ENCODE results near the gene OCIAD2. TPM values are rescaled to one million over a fixed set of nuclear protein-coding genes. Genes with fewer than 3 reads are reported as not detected.

Gene OCIAD2
- total RNA-seq, 1 donor from 2014 or later: 29.7 TPM

DNA sequence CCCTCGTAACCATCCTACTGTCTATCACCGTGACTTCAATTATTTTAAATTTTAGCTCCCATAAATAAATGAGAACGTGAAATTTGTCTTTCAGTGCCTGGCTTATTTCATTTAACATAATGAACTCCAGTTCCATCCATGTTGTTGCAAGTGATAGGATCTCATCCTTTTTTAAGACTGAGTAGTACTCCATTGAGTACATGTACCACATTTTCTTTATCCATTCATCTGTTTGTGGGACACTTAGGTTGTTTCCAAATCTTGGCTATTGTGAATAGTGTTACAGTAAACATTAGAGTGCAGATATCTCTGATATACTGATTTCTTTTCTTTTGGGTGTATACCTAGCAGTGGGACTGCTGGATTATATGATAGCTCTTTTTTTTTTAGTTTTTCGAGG, 42.8 kb downstream of the OCIAD2 start:
- no peak overlapping the region for H3K27ac Mint-ChIP-seq (ENCODE audit: unreplicated experiment)
- peaks cover 17% of the 10 kb centered on the region for H3K36me3 Mint-ChIP-seq (ENCODE audit: low read depth)
- no peaks in the 10 kb centered on the region for H3K4me1 Mint-ChIP-seq
- H3K9me3 Mint-ChIP-seq: peaks cover 9% of the 10 kb centered on the region
- TF ChIP-seq, protein P1, sequence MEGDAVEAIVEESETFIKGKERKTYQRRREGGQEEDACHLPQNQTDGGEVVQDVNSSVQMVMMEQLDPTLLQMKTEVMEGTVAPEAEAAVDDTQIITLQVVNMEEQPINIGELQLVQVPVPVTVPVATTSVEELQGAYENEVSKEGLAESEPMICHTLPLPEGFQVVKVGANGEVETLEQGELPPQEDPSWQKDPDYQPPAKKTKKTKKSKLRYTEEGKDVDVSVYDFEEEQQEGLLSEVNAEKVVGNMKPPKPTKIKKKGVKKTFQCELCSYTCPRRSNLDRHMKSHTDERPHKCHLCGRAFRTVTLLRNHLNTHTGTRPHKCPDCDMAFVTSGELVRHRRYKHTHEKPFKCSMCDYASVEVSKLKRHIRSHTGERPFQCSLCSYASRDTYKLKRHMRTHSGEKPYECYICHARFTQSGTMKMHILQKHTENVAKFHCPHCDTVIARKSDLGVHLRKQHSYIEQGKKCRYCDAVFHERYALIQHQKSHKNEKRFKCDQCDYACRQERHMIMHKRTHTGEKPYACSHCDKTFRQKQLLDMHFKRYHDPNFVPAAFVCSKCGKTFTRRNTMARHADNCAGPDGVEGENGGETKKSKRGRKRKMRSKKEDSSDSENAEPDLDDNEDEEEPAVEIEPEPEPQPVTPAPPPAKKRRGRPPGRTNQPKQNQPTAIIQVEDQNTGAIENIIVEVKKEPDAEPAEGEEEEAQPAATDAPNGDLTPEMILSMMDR (conservative IDR thresholded peaks at IDR 0.05): no peak
- no peaks in the 10 kb centered on the region for H3K27me3 Mint-ChIP-seq (ENCODE audit: low read depth)
- DNase-seq (ENCODE audit: low read depth, low spot score): no peak
- H3K4me3 Mint-ChIP-seq: no peak overlapping the region

DNA sequence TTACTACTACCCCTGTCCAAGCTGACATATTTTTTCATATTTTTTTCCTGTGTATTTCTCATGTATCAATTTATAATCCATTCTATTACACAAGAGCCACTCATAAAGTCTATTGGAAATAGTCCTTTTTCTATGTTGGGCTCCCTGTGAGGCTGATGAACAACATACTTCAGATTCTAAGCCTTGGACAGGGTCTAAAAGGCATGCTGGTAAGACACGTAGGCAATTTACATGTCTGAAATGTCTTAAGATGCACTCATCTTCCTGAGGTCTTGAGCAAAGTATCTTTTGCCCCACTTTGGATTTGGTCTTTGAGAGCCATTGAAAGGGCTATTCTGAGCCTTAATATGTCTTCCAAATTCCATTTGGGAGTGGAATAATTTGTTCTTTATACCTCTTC, 43.9 kb downstream of the OCIAD2 start:
- DNase-seq (ENCODE audit: low read depth, low spot score): no peak
- H3K9me3 Mint-ChIP-seq: peaks cover 7% of the 10 kb centered on the region
- TF ChIP-seq, protein P1 (conservative IDR thresholded peaks at IDR 0.05): no peak
- no peaks in the 10 kb centered on the region for H3K4me1 Mint-ChIP-seq
- H3K36me3 Mint-ChIP-seq (ENCODE audit: low read depth): peaks cover 19% of the 10 kb centered on the region
- no peak overlapping the region for H3K27ac Mint-ChIP-seq (ENCODE audit: unreplicated experiment)
- H3K27me3 Mint-ChIP-seq (ENCODE audit: low read depth): no peaks in the 10 kb centered on the region
- H3K4me3 Mint-ChIP-seq: no peak overlapping the region

DNA sequence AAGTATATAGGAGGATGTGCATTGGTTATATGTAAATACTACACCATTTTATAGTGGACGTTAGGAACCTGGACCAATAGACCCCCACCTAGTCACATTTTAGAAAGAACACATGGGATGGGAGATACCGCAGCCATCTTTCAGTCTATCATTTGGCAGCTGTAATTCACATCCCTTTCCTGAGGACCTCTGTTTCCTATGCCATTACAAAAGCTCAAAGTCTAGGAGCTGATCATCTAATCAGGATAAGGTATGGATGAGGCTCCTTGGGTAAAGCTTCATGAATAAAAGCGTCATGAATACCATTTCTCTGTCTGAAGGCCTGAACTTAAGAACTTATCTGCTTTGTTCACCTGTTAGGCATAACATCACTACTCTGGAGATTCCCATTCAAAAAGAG, 44.5 kb downstream of the OCIAD2 start:
- H3K27ac Mint-ChIP-seq (ENCODE audit: unreplicated experiment): no peak overlapping the region
- H3K4me1 Mint-ChIP-seq: no peaks in the 10 kb centered on the region
- DNase-seq (ENCODE audit: low read depth, low spot score): no peak
- no peaks in the 10 kb centered on the region for H3K27me3 Mint-ChIP-seq (ENCODE audit: low read depth)
- H3K9me3 Mint-ChIP-seq: peaks cover 6% of the 10 kb centered on the region
- H3K4me3 Mint-ChIP-seq: no peak overlapping the region
- H3K36me3 Mint-ChIP-seq (ENCODE audit: low read depth): peaks cover 17% of the 10 kb centered on the region
- TF ChIP-seq, protein P1 (conservative IDR thresholded peaks at IDR 0.05): no peak

DNA sequence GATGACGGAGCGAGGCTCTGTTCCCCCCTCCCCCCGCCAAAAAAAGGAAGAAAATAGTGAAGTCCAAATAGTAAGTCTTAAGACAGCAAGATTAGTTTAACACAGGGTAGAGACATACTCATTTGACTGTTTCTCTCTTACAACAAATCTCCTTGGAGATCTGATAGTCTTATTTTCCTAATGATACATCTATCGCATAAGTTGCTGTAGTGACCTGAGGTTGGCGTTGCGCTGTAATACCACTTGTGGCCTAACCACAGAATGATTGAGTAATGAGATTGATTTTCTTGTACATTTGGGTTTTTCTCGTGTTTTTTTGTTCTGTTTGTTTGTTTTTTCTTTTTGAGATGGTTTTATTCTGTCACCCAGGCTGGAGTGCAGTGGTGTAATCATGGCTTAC, 48.4 kb downstream of the OCIAD2 start:
- Mint-ChIP-seq H3K4me3 (no peak overlapping the region), H3K27ac (ENCODE audit: unreplicated experiment) (no peak overlapping the region), H3K4me1 (no peaks in the 10 kb centered on the region), H3K9me3 (no peaks in the 10 kb centered on the region), H3K36me3 (ENCODE audit: low read depth) (peaks cover 16% of the 10 kb centered on the region), H3K27me3 (ENCODE audit: low read depth) (no peaks in the 10 kb centered on the region)
- no peak for DNase-seq (ENCODE audit: low read depth, low spot score)
- TF ChIP-seq, protein P1 (conservative IDR thresholded peaks at IDR 0.05): no peak

DNA sequence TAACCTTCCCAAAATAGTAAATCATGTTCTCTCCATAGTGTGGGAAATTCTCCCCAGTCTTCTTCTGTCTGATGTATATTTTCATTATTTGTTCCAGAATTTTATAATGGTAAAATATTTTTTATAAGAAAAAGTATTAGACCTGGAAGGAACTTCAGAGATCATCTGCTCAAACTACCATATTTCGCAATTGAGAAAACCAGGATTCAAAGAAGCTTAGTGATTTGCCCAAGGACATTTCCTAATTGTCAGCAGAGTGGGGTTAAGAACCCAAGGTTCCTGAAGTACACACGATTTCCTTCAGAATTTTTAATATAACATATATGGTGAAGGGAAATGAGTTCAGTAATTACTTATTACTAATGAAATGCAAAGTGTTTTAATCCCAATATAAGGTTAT, 51.6 kb downstream of the OCIAD2 start:
- DNase-seq (ENCODE audit: low read depth, low spot score): no peak
- TF ChIP-seq, protein P1 (conservative IDR thresholded peaks at IDR 0.05): no peak
- Mint-ChIP-seq H3K36me3 (ENCODE audit: low read depth) (peaks cover 21% of the 10 kb centered on the region), H3K4me1 (no peaks in the 10 kb centered on the region), H3K27ac (ENCODE audit: unreplicated experiment) (no peak overlapping the region), H3K4me3 (no peak overlapping the region), H3K27me3 (ENCODE audit: low read depth) (no peaks in the 10 kb centered on the region), H3K9me3 (no peaks in the 10 kb centered on the region)

DNA sequence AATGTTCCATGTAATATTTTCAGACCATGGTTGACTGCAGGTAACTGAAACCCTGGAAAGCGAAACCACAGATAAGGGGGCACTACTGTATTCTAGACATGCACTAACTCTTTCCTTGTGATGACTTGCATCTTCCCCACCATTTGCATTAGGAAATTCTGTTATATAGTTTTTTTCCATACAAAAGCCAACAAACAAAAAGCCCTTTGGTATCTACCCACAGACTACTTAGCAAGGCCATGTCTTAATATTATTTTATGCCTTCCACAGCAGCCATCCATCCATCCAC, 52.2 kb downstream of the OCIAD2 start:
- H3K9me3 Mint-ChIP-seq: no peaks in the 10 kb centered on the region
- no peaks in the 10 kb centered on the region for H3K27me3 Mint-ChIP-seq (ENCODE audit: low read depth)
- H3K27ac Mint-ChIP-seq (ENCODE audit: unreplicated experiment): no peak overlapping the region
- H3K4me3 Mint-ChIP-seq: no peak overlapping the region
- TF ChIP-seq, protein P1 (conservative IDR thresholded peaks at IDR 0.05): no peak
- peaks cover 20% of the 10 kb centered on the region for H3K36me3 Mint-ChIP-seq (ENCODE audit: low read depth)
- H3K4me1 Mint-ChIP-seq: no peaks in the 10 kb centered on the region
- DNase-seq (ENCODE audit: low read depth, low spot score): no peak
